ENCODE data around the gene ZNF362.
"Not testable (repeated sequence)": the region's sequence is repeated elsewhere in the genome, so short reads cannot be mapped to it uniquely, and the experiment has no call there.

The ZNF362 gene

DNA sequence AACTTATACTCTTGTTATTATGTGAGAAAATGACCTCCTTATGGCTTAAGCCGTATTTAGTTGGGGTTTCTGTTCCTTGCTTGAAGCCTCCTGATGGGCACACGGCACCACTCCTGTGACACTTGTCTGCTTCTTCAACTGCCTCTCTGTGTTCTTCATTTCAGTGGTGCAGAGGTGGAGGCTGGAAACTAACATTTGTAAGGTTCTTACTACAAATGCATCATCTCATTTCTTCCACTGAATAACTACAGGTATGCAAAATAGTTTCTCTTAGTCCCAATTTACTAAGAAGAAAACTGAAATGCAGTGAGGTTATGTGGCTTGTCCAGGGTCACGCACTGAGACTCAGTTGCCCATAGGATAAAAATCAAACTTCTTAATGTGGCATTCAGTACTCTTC, 23.6 kb upstream of the ZNF362 start:
- DNase-seq (ENCODE audit: extremely low read depth, insufficient read length): no peak
- no peaks in the 10 kb centered on the region for H3K36me3 ChIP-seq (ENCODE audit: control insufficient read depth, insufficient read depth, low read length)
- no peaks in the 10 kb centered on the region for H3K27me3 ChIP-seq (replicated peaks; ENCODE audit: control insufficient read depth, insufficient read depth, low read length)
- H3K4me3 ChIP-seq (replicated peaks; ENCODE audit: low read depth, low read length): no peak overlapping the region
- TF ChIP-seq, protein P1, sequence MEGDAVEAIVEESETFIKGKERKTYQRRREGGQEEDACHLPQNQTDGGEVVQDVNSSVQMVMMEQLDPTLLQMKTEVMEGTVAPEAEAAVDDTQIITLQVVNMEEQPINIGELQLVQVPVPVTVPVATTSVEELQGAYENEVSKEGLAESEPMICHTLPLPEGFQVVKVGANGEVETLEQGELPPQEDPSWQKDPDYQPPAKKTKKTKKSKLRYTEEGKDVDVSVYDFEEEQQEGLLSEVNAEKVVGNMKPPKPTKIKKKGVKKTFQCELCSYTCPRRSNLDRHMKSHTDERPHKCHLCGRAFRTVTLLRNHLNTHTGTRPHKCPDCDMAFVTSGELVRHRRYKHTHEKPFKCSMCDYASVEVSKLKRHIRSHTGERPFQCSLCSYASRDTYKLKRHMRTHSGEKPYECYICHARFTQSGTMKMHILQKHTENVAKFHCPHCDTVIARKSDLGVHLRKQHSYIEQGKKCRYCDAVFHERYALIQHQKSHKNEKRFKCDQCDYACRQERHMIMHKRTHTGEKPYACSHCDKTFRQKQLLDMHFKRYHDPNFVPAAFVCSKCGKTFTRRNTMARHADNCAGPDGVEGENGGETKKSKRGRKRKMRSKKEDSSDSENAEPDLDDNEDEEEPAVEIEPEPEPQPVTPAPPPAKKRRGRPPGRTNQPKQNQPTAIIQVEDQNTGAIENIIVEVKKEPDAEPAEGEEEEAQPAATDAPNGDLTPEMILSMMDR (IDR thresholded peaks at IDR 0.05; ENCODE audit: insufficient read depth, low read length, poor library complexity, severe bottlenecking): no peak

DNA sequence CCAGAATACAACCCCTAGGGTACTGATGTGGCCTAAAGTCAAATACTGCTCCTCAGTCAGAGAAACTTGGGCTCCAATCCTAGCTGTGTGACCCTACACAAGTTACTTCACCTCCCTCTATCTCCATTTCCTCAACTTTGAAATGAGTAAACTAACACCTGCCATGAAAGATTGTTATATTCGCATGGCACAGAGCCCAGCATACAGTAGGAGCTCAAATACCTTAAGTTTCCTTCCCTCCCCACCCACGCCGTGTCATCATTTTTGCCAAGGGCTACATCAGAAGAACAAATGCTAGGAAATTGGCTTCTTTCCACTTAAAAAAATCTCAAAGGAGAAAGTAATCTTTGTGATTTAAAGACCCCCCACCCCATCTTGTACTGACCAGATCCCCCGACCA, 22.2 kb upstream of the ZNF362 start:
- no peak for DNase-seq (ENCODE audit: extremely low read depth, insufficient read length)
- Histone ChIP-seq H3K36me3 (ENCODE audit: control insufficient read depth, insufficient read depth, low read length) (no peaks in the 10 kb centered on the region), H3K4me3 (replicated peaks; ENCODE audit: low read depth, low read length) (no peak overlapping the region), H3K27me3 (replicated peaks; ENCODE audit: control insufficient read depth, insufficient read depth, low read length) (no peaks in the 10 kb centered on the region)
- TF ChIP-seq, protein P1 (IDR thresholded peaks at IDR 0.05; ENCODE audit: insufficient read depth, low read length, poor library complexity, severe bottlenecking): no peak

DNA sequence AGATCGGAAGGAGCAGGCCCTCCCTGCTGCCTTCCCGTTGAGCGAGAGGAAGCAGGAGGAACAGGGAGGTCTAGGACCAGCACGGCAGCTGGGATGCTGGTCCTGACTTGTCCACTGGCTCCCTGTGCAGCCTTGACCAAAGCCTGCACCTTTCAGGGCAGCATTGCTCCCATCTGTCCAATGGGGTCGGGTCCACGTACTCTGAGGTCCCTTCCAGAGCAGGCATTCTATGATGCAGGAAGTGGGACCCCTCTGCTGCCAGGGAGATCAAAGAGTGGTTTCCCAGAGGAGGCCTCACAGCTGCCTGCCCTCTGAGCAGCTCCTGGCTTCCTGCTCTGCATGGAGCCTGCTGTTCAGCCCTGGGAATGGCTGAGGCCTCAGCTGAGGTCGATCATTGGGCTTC, 21.7 kb upstream of the ZNF362 start:
- Histone ChIP-seq H3K36me3 (ENCODE audit: control insufficient read depth, insufficient read depth, low read length) (no peaks in the 10 kb centered on the region), H3K27me3 (replicated peaks; ENCODE audit: control insufficient read depth, insufficient read depth, low read length) (no peaks in the 10 kb centered on the region), H3K4me3 (replicated peaks; ENCODE audit: low read depth, low read length) (no peak overlapping the region)
- TF ChIP-seq, protein P1 (IDR thresholded peaks at IDR 0.05; ENCODE audit: insufficient read depth, low read length, poor library complexity, severe bottlenecking): no peak
- no peak for DNase-seq (ENCODE audit: extremely low read depth, insufficient read length)

DNA sequence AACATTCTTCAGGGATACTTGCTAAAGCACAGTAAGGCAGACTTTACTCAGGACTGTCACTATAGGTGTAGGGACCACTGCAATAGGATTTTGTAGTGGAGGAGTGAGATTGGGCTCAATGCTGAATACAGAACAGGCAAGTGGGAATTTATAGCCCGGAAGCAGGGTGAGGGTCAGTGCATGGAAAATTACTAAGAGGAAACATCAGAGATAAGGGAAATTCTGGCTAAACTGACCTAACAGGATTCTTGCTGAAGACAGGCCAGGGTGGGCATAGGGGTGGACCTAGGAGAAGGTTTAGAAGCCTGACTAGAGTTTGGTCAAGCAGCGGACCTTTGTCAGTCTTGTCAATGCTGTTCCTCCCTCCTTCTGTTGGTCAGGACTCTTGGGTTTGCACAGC, 20.8 kb upstream of the ZNF362 start:
- Histone ChIP-seq H3K27me3 (replicated peaks; ENCODE audit: control insufficient read depth, insufficient read depth, low read length) (no peaks in the 10 kb centered on the region), H3K36me3 (ENCODE audit: control insufficient read depth, insufficient read depth, low read length) (no peaks in the 10 kb centered on the region), H3K4me3 (replicated peaks; ENCODE audit: low read depth, low read length) (no peak overlapping the region)
- TF ChIP-seq, protein P1 (IDR thresholded peaks at IDR 0.05; ENCODE audit: insufficient read depth, low read length, poor library complexity, severe bottlenecking): no peak
- no peak for DNase-seq (ENCODE audit: extremely low read depth, insufficient read length)

DNA sequence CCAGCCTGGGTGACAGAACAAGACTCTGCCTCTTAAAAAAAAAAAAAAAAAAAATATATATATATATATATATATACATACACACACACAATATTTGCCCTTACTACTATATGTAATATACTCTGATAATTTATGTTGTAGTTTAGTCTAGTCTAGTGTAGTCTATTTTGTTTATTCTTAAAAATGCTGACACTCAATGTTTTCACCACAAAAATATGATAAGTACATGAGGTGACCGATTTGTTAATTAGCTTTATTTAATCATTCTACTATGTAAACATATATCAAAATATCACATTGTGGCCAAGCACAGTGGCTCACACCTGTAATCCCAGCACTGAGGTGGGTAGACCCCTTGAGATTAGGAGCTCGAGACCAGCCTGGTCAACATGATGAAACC, 19.8 kb upstream of the ZNF362 start:
- no peaks in the 10 kb centered on the region for H3K27me3 ChIP-seq (replicated peaks; ENCODE audit: control insufficient read depth, insufficient read depth, low read length)
- TF ChIP-seq, protein P1 (IDR thresholded peaks at IDR 0.05; ENCODE audit: insufficient read depth, low read length, poor library complexity, severe bottlenecking): no peak
- no peak for DNase-seq (ENCODE audit: extremely low read depth, insufficient read length)
- H3K4me3 ChIP-seq (replicated peaks; ENCODE audit: low read depth, low read length): no peak overlapping the region
- no peaks in the 10 kb centered on the region for H3K36me3 ChIP-seq (ENCODE audit: control insufficient read depth, insufficient read depth, low read length)

DNA sequence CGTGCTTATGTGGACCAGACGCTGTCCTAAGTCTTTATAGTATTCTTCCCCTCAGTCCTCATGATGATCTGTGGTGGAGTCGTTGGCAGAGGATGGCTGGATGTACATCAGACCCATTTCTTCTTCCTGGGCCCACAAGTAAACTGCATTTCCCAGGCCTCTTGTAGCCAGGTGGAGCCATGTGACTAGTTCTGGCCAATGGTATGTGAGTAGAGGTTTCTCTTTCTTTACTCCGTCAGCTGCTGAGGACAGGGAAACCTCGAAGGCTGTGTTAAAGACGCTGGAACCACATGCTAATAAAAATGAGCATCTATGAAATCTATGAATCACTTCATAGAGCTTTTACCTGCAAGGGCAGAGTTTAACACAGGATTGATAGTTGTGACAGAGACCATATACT, 18.7 kb upstream of the ZNF362 start:
- TF ChIP-seq, protein P1 (IDR thresholded peaks at IDR 0.05; ENCODE audit: insufficient read depth, low read length, poor library complexity, severe bottlenecking): no peak
- DNase-seq (ENCODE audit: extremely low read depth, insufficient read length): no peak
- no peak overlapping the region for H3K4me3 ChIP-seq (replicated peaks; ENCODE audit: low read depth, low read length)
- no peaks in the 10 kb centered on the region; the same call in 1 of the 2 replicates for H3K27me3 ChIP-seq (replicated peaks; ENCODE audit: control insufficient read depth, insufficient read depth, low read length)
- H3K36me3 ChIP-seq (ENCODE audit: control insufficient read depth, insufficient read depth, low read length): no peaks in the 10 kb centered on the region

DNA sequence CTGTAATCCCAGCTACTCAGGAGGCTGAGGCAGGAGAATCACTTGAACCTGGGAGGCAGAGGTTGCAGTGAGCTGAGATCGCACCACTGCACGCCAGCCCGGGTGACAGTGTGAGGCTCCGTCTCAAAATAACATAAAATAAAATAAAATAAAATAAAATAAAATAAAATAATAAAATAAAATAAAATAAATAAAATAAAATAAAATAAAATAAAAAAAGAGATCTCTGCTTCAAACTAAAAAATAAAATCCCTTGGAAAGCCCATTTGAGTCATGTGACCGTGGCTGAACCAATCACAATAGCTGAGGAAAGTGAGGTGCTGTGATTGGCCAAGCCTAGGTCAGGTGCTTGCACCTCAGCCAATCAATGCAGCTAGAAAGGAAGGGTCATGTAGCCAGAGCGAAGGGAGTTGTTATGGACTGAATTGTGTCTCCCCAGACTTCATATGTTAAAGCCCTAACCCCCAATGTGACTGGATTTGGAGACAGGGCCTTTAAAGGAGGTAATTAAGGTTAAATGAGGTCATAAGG, 18.0 kb upstream of the ZNF362 start:
- not testable (repeated sequence) for DNase-seq (ENCODE audit: extremely low read depth, insufficient read length)

DNA sequence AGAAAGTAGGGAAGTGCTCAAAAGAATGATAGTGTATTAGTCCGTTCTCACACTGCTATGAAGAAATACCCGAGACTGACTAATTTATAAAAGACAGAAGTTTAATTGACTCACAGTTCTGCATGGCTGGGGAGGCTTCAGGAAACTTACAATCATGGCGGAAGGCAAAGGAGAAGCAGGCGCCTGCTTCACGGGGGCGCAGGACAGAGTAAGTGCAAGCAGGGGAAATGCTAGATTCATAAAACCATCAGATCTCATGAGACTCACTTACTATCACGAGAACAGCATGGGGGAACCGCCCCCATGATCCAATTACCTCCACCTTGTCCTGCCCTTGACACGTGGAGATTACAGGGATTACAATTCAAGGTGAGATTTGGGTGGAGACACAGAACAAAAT, 16.9 kb upstream of the ZNF362 start:
- DNase-seq (ENCODE audit: extremely low read depth, insufficient read length); H3K36me3 ChIP-seq (ENCODE audit: control insufficient read depth, insufficient read depth, low read length); H3K27me3 ChIP-seq (replicated peaks; ENCODE audit: control insufficient read depth, insufficient read depth, low read length); H3K4me3 ChIP-seq (replicated peaks; ENCODE audit: low read depth, low read length): not testable (repeated sequence)

More for the DNA sequence above, 18.0 kb upstream of the ZNF362 start:
- H3K36me3 ChIP-seq (ENCODE audit: control insufficient read depth, insufficient read depth, low read length); H3K27me3 ChIP-seq (replicated peaks; ENCODE audit: control insufficient read depth, insufficient read depth, low read length); H3K4me3 ChIP-seq (replicated peaks; ENCODE audit: low read depth, low read length): not testable (repeated sequence)

Measured in GM06990 (cell line).